ENCODE data around the gene ATAD3B.

GRCh38 chr1:1521331-1521730 lies 49.8 kb downstream of the ATAD3B start:
- TF ChIP-seq GABPA (IDR thresholded peaks at IDR 0.05 in 1 of 2, conservative IDR thresholded peaks at IDR 0.05 in 1 of 2) (no peak), CTCF (IDR thresholded peaks at IDR 0.05; ENCODE audit: low read depth, low read length, missing input control) (no peak), ZBTB33 (IDR thresholded peaks at IDR 0.05) (no peak)

All from liver (tissue), 3 donors.